Panc1 (cell line): ENCODE measurements around the gene UBE2O. TPM values are rescaled to one million over a fixed set of nuclear protein-coding genes. Genes with fewer than 3 reads are reported as not detected.

ENCODE experiments used
- ATAC-seq: fragments of 200-7000 bp; cut with Tn5 transposase; 2 replicates; pipeline ENCODE4 v1.9.1; 2020; ENCODE audit warnings: mild to moderate bottlenecking, moderate library complexity
- BruUV-seq: library from RNA; stranded (reverse); fragments of 400-500 nt; replicated peaks from 2 replicates; lab custom pipeline; 2021; lab: Mats Ljungman, UMichigan
- CTCF ChIA-PET: fragments of 300-600 bp; sonication (Branson Sonifier 250); formaldehyde crosslinking; loops from one replicate; lab custom pipeline; 2022; ENCODE audit warnings: antibody characterized with exemption; lab: Charles Lee
- POLR2A ChIA-PET: fragments of 300-600 bp; sonication (Branson Sonifier 250); formaldehyde crosslinking; loops from one replicate; lab custom pipeline; 2022; ENCODE audit warnings: antibody characterized with exemption; lab: Charles Lee
- DNase-seq: peaks from one replicate; pipeline ENCODE4 v3.0.0-alpha.2; 2010; ENCODE audit warnings: low read depth, low spot score
- H3K27ac ChIP-seq: 2 replicates; pipeline ENCODE4 v1.5.1; 2011; ENCODE audit warnings: mild to moderate bottlenecking, low read length, inconsistent platforms
- H3K27me3 ChIP-seq: fragments of 200-500 bp; sonication (Bioruptor generic); 2 replicates; pipeline ENCODE4 v1.6.0; 2014; ENCODE audit warnings: low read length, inconsistent platforms; ENCODE audit not compliant: control insufficient read depth, insufficient read depth
- H3K36me3 ChIP-seq: fragments of 200-500 bp; sonication (Bioruptor generic); 2 replicates; pipeline ENCODE4 v1.5.1; 2014; ENCODE audit warnings: inconsistent platforms, mild to moderate bottlenecking, low read length, moderate library complexity; ENCODE audit not compliant: control insufficient read depth, insufficient read depth
- H3K4me1 ChIP-seq: 2 replicates; pipeline ENCODE4 v1.5.1; 2011; ENCODE audit warnings: inconsistent platforms, mild to moderate bottlenecking, low read length, moderate library complexity; ENCODE audit not compliant: control insufficient read depth, insufficient read depth
- H3K4me3 ChIP-seq, 2 experiments: 2 replicates each; pipeline ENCODE4 v1.5.1; 2011 to 2012; ENCODE audit warnings: low read depth in 2 of 2, low read length in 2 of 2, mild to moderate bottlenecking in 2 of 2, inconsistent platforms in 1 of 2, moderate library complexity in 1 of 2
- H3K9me3 ChIP-seq: fragments of 200-500 bp; sonication (Bioruptor generic); 2 replicates; pipeline ENCODE4 v1.5.1; 2014; ENCODE audit warnings: low read depth, mild to moderate bottlenecking, inconsistent platforms, low read length, moderate library complexity; ENCODE audit not compliant: control insufficient read depth, insufficient read depth
- POLR2AphosphoS5 ChIP-seq: IDR thresholded peaks from 2 replicates; pipeline ENCODE4 v1.6.1; 2012; ENCODE audit warnings: mild to moderate bottlenecking, low read depth, low read length, moderate library complexity
- SIN3A ChIP-seq: IDR thresholded peaks from 2 replicates; pipeline ENCODE4 v1.6.1; 2012; ENCODE audit warnings: low read depth, mild to moderate bottlenecking, low read length, moderate library complexity, borderline replicate concordance; ENCODE audit not compliant: insufficient read depth
- in situ Hi-C: cut with HindIII; loops from 2 replicates; pipeline ENCODE4 v1.10.0; 2016; ENCODE audit warnings: low sequenced_read_pairs, low pct_unique_long_range_greater_than_20kb
- intact Hi-C: fragments of 100-400 bp; cut with micrococcal nuclease; formaldehyde crosslinking; loops from one replicate; pipeline ENCODE4 v1.10.0; 2022; ENCODE audit not compliant: unreplicated experiment
- total RNA-seq: library from RNA; stranded (reverse); gene quantifications from one replicate; pipeline ENCODE4 v1.2.1, GENCODE V29; 2021; ENCODE audit not compliant: unreplicated experiment
- TF ChIP-seq, protein P1 (sequence below): fragments of 450-650 bp; IDR thresholded peaks from 2 replicates; pipeline ENCODE4 v1.5.1; 2017; ENCODE audit warnings: mild to moderate bottlenecking
- TF ChIP-seq, protein P2 (sequence below), 2 experiments: IDR thresholded peaks; 2 replicates each; pipeline ENCODE4 v1.6.1; 2011 to 2012; ENCODE audit warnings: low read depth in 2 of 2, control low read depth in 1 of 2, low read length in 1 of 2, mild to moderate bottlenecking in 1 of 2, moderate library complexity in 1 of 2; ENCODE audit not compliant: insufficient read depth in 1 of 2

The UBE2O gene
- total RNA-seq, 1 experiment from 2014 or later: 47.5 TPM

DNA sequence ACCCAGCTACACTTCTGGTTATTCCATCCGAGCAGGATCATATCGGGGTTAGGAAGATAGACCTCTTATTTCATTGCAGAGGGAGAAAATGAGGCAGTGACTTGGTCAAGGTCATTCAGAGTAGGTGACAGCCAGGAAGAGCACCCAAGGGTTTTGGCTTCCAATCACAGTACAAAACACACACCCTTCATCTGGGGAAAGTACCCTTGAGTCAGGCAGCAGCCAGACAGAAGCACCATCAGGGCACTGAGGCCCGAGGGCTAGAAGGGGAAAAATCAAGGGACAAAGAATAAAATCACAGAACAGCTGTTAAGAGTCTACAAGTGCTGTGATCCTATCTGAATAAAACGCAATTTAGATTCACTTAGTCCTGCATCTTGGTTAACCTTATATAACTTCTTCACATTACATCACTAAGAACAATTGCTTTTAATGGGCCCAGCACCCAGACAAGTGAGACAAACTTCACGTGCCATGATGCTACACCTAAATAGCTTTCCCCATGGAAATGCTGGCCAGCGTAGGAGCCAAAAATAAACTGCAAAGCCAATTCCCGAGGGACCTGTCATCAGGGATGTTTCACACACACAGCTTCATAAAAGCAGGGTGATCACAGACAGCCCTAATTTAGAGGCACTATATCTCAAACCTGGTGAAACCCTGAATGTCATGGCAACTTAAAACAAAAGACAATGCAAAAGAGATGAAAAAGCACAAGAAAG is 4.9 kb downstream of the UBE2O start:
- intact Hi-C loops: no loop called here
- Histone ChIP-seq H3K36me3 (no peaks in the 10 kb centered on the region; the same call in 1 of the 2 replicates), H3K27ac (peak overlapping the region; percentile 84), H3K4me1 (peaks cover 67% of the 10 kb centered on the region), H3K4me3 (peak overlapping the region in 1 of 2 experiments; percentile 6; a peak in 1 of 4 replicates), H3K27me3 (no peaks in the 10 kb centered on the region), H3K9me3 (no peaks in the 10 kb centered on the region)
- ChIA-PET POLR2A (interaction anchor here (0.6 kb wide), 1 partner anchor 352 kb away, joined by 15 read pairs; no protein-coding TSS in a partner anchor), CTCF (no interaction called here)
- ATAC-seq: no peak
- in situ Hi-C loops: no loop called here
- TF ChIP-seq, protein P1, sequence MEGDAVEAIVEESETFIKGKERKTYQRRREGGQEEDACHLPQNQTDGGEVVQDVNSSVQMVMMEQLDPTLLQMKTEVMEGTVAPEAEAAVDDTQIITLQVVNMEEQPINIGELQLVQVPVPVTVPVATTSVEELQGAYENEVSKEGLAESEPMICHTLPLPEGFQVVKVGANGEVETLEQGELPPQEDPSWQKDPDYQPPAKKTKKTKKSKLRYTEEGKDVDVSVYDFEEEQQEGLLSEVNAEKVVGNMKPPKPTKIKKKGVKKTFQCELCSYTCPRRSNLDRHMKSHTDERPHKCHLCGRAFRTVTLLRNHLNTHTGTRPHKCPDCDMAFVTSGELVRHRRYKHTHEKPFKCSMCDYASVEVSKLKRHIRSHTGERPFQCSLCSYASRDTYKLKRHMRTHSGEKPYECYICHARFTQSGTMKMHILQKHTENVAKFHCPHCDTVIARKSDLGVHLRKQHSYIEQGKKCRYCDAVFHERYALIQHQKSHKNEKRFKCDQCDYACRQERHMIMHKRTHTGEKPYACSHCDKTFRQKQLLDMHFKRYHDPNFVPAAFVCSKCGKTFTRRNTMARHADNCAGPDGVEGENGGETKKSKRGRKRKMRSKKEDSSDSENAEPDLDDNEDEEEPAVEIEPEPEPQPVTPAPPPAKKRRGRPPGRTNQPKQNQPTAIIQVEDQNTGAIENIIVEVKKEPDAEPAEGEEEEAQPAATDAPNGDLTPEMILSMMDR: no peak
- no peak for TF ChIP-seq POLR2AphosphoS5
- TF ChIP-seq, protein P2, sequence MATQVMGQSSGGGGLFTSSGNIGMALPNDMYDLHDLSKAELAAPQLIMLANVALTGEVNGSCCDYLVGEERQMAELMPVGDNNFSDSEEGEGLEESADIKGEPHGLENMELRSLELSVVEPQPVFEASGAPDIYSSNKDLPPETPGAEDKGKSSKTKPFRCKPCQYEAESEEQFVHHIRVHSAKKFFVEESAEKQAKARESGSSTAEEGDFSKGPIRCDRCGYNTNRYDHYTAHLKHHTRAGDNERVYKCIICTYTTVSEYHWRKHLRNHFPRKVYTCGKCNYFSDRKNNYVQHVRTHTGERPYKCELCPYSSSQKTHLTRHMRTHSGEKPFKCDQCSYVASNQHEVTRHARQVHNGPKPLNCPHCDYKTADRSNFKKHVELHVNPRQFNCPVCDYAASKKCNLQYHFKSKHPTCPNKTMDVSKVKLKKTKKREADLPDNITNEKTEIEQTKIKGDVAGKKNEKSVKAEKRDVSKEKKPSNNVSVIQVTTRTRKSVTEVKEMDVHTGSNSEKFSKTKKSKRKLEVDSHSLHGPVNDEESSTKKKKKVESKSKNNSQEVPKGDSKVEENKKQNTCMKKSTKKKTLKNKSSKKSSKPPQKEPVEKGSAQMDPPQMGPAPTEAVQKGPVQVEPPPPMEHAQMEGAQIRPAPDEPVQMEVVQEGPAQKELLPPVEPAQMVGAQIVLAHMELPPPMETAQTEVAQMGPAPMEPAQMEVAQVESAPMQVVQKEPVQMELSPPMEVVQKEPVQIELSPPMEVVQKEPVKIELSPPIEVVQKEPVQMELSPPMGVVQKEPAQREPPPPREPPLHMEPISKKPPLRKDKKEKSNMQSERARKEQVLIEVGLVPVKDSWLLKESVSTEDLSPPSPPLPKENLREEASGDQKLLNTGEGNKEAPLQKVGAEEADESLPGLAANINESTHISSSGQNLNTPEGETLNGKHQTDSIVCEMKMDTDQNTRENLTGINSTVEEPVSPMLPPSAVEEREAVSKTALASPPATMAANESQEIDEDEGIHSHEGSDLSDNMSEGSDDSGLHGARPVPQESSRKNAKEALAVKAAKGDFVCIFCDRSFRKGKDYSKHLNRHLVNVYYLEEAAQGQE (IDR thresholded peaks at IDR 0.05; ENCODE audit: insufficient read depth in 1 of 2, low read depth in 2 of 2, low read length in 1 of 2): no peak
- no TSS peak for BruUV-seq
- DNase-seq: no peak

DNA sequence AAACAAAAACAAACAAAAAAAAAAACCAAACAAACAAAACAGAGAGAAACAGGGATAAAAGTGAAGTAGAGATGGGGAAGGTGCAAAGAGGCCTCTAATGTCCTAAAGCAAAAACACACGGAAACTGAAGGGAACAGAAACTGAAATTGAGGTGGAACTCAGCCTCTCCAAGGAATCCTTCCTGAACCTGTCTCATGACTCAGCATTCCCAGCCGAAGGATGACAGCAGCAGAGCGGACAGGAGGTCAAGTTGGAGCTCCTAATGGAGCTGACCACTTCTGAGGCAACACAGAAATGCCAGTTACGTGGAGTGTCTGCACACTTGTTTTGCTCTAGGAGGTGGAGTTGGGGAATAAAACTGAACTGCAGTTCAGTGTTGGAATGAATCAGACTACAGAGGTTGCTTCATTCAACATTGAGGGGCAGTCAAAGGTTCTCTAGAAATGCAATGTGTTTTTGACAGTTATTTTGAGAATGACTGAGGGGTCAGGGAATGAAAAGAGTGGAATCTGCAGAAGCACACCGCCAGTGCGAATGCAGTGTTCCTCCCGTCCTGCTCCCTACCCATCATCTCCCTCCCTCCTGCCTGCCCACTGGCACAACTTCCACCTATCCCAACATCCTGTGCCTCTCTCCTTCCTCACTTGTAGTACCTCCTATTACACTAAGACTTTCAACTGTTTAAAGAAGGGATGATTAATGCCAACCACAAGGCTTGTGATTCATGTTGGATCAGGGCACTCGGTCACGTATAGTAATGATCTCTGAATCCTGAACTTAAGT is 6.3 kb downstream of the UBE2O start:
- ATAC-seq: peak; percentile 91
- peak; percentile 81 for DNase-seq
- intact Hi-C loops: no loop called here
- BruUV-seq: no TSS peak
- POLR2A ChIA-PET: no interaction called here
- TF ChIP-seq, protein P2 (IDR thresholded peaks at IDR 0.05; ENCODE audit: insufficient read depth in 1 of 2, low read depth in 2 of 2, low read length in 1 of 2): no peak
- 0 out of 2 replicates have a peak, but pooled peaks have one; percentile 76 for TF ChIP-seq SIN3A
- H3K4me3 ChIP-seq: peak overlapping the region; percentile 2 to 39; a peak in 3 of 4 replicates
- no peaks in the 10 kb centered on the region for H3K9me3 ChIP-seq
- H3K36me3 ChIP-seq: no peaks in the 10 kb centered on the region
- CTCF ChIA-PET: interaction anchor here (1.0 kb wide), 1 partner anchor 13 kb away, joined by 3 read pairs; no protein-coding TSS in a partner anchor
- H3K4me1 ChIP-seq: peaks cover 74% of the 10 kb centered on the region
- no peaks in the 10 kb centered on the region for H3K27me3 ChIP-seq
- H3K27ac ChIP-seq: peak overlapping the region; percentile 84
- in situ Hi-C loops: no loop called here
